ENCODE data around the gene ONECUT3. TPM values are rescaled to one million over a fixed set of nuclear protein-coding genes. Genes with fewer than 3 reads are reported as not detected.

ONECUT3 gene
- total RNA-seq, 1 experiment from 2014 or later, result not detected

GRCh38 chr19:1829958-1830357 is 76.7 kb downstream of the ONECUT3 start:
- H3K4me1 ChIP-seq (ENCODE audit: low read length), result peaks cover 4% of the 10 kb centered on the region; the same call in 1 of the 2 replicates
- peaks cover 48% of the 10 kb centered on the region for H3K79me2 ChIP-seq (ENCODE audit: low read length)
- H3K9ac ChIP-seq (ENCODE audit: low read length), result no peak overlapping the region
- no peaks in the 10 kb centered on the region for H3K9me3 ChIP-seq (ENCODE audit: low read length)
- no peaks in the 10 kb centered on the region for H3K9me2 ChIP-seq (replicated peaks; ENCODE audit: insufficient read depth, low read length)
- no peaks in the 10 kb centered on the region for H3K27me3 ChIP-seq (ENCODE audit: low read length)
- H3K27ac ChIP-seq (ENCODE audit: low read length), result no peak overlapping the region
- DNase-seq, result no peak
- H3K4me2 ChIP-seq (ENCODE audit: low read depth, low read length, poor library complexity, severe bottlenecking), result no peak overlapping the region
- peaks cover 7% of the 10 kb centered on the region; the same call in 1 of the 2 replicates for H3K36me3 ChIP-seq (ENCODE audit: insufficient read depth, low read length)
- no peak overlapping the region for H2AFZ ChIP-seq (ENCODE audit: low read length)
- peaks cover 19% of the 10 kb centered on the region; the same call in 1 of the 2 replicates for H4K20me1 ChIP-seq (ENCODE audit: insufficient read depth, low read depth, low read length)
- no peak overlapping the region for H3K4me3 ChIP-seq (ENCODE audit: low read length)

GRCh38 chr19:1830568-1830967 is 77.3 kb downstream of the ONECUT3 start:
- H3K9me2 ChIP-seq (replicated peaks; ENCODE audit: insufficient read depth, low read length), result no peaks in the 10 kb centered on the region
- no peak overlapping the region for H3K4me3 ChIP-seq (ENCODE audit: low read length)
- peaks cover 24% of the 10 kb centered on the region; the same call in 1 of the 2 replicates for H4K20me1 ChIP-seq (ENCODE audit: insufficient read depth, low read depth, low read length)
- peaks cover 7% of the 10 kb centered on the region; the same call in 1 of the 2 replicates for H3K36me3 ChIP-seq (ENCODE audit: insufficient read depth, low read length)
- DNase-seq, result no peak
- H3K27me3 ChIP-seq (ENCODE audit: low read length), result no peaks in the 10 kb centered on the region
- H3K79me2 ChIP-seq (ENCODE audit: low read length), result peaks cover 54% of the 10 kb centered on the region
- H3K9ac ChIP-seq (ENCODE audit: low read length), result no peak overlapping the region
- H3K4me2 ChIP-seq (ENCODE audit: low read depth, low read length, poor library complexity, severe bottlenecking), result no peak overlapping the region
- no peak overlapping the region for H2AFZ ChIP-seq (ENCODE audit: low read length)
- no peaks in the 10 kb centered on the region for H3K9me3 ChIP-seq (ENCODE audit: low read length)
- H3K4me1 ChIP-seq (ENCODE audit: low read length), result peaks cover 4% of the 10 kb centered on the region; the same call in 1 of the 2 replicates
- H3K27ac ChIP-seq (ENCODE audit: low read length), result no peak overlapping the region

Small RNA genes lying within 50 kb of the gene (small RNA-seq; reads per million reads assigned to genes)
- not detected for gene RF00017

Other genes with a start within 250 kb of the ONECUT3 start
- gene ADAMTSL5, start 240.5 kb upstream of the ONECUT3 start, total RNA-seq (2014; rRNA removed; shearing (Covaris generic); ENCODE audit: low replicate concordance), result 0.94 and 2.6 TPM in 2 replicates
- gene PLK5, start 229.4 kb upstream of the ONECUT3 start, total RNA-seq (2014; rRNA removed; shearing (Covaris generic); ENCODE audit: low replicate concordance), result not detected in 2 replicates
- gene MEX3D, start 185.2 kb upstream of the ONECUT3 start, total RNA-seq (2014; rRNA removed; shearing (Covaris generic); ENCODE audit: low replicate concordance), result 5.6 and 13.5 TPM in 2 replicates
- gene MBD3, start 160.6 kb upstream of the ONECUT3 start, total RNA-seq (2014; rRNA removed; shearing (Covaris generic); ENCODE audit: low replicate concordance), result 42.2 and 124 TPM in 2 replicates
- 106 and 170 TPM in 2 replicates for gene UQCR11, start 148.0 kb upstream of the ONECUT3 start, total RNA-seq (2014; rRNA removed; shearing (Covaris generic); ENCODE audit: low replicate concordance)
- gene TCF3, start 100.9 kb upstream of the ONECUT3 start, total RNA-seq (2014; rRNA removed; shearing (Covaris generic); ENCODE audit: low replicate concordance), result 91.5 and 284 TPM in 2 replicates
- 1.0 and 6.0 TPM in 2 replicates for gene ATP8B3, start 58.8 kb downstream of the ONECUT3 start, total RNA-seq (2014; rRNA removed; shearing (Covaris generic); ENCODE audit: low replicate concordance)
- gene REXO1, start 95.0 kb downstream of the ONECUT3 start, total RNA-seq (2014; rRNA removed; shearing (Covaris generic); ENCODE audit: low replicate concordance), result 15.7 and 16.3 TPM in 2 replicates
- gene KLF16, start 110.1 kb downstream of the ONECUT3 start, total RNA-seq (2014; rRNA removed; shearing (Covaris generic); ENCODE audit: low replicate concordance), result 12.8 and 13.2 TPM in 2 replicates
- gene ABHD17A, start 132.0 kb downstream of the ONECUT3 start, total RNA-seq (2014; rRNA removed; shearing (Covaris generic); ENCODE audit: low replicate concordance), result 52.5 and 110 TPM in 2 replicates
- gene ADAT3, start 151.9 kb downstream of the ONECUT3 start, total RNA-seq (2014; rRNA removed; shearing (Covaris generic); ENCODE audit: low replicate concordance), result 1.2 and 5.2 TPM in 2 replicates
- gene SCAMP4, start 151.9 kb downstream of the ONECUT3 start, total RNA-seq (2014; rRNA removed; shearing (Covaris generic); ENCODE audit: low replicate concordance), result 18.4 and 23.8 TPM in 2 replicates
- 57.1 and 102 TPM in 2 replicates for gene CSNK1G2, start 187.7 kb downstream of the ONECUT3 start, total RNA-seq (2014; rRNA removed; shearing (Covaris generic); ENCODE audit: low replicate concordance)

Measured in Karpas-422 (cell line).